ENCODE measurements around the gene SLC16A5.
"Not testable (repeated sequence)": the region's sequence is repeated elsewhere in the genome, so short reads cannot be mapped to it uniquely, and the experiment has no call there.

The SLC16A5 gene

GRCh38 chr17:75064867-75065561 is 22.7 kb upstream of the SLC16A5 start:
- DNase-seq: no peak

GRCh38 chr17:75065562-75066151 is 22.1 kb upstream of the SLC16A5 start:
- no peak for DNase-seq

GRCh38 chr17:75067856-75068255 is 19.9 kb upstream of the SLC16A5 start:
- no peak for DNase-seq

- no peak for DNase-seq
Observed at GRCh38 chr17:75068750-75069149, 19.0 kb upstream of the SLC16A5 start.

GRCh38 chr17:75069783-75070182 is 18.0 kb upstream of the SLC16A5 start:
- DNase-seq: no peak

GRCh38 chr17:75071478-75072271 is 16.1 kb upstream of the SLC16A5 start:
- DNase-seq: not testable (repeated sequence)

- DNase-seq: not testable (repeated sequence)
Observed at GRCh38 chr17:75072909-75073308, 14.8 kb upstream of the SLC16A5 start.

GRCh38 chr17:75073618-75074047 is 14.1 kb upstream of the SLC16A5 start:
- DNase-seq: no peak

GRCh38 chr17:75074532-75074931 is 13.2 kb upstream of the SLC16A5 start:
- DNase-seq: no peak

GRCh38 chr17:75075597-75076336 is 12.0 kb upstream of the SLC16A5 start:
- no peak for DNase-seq

GRCh38 chr17:75077072-75077495 is 10.7 kb upstream of the SLC16A5 start:
- DNase-seq: no peak

GRCh38 chr17:75077496-75078283 is 10.1 kb upstream of the SLC16A5 start:
- peak; percentile 51 for DNase-seq

GRCh38 chr17:75078284-75079022 is 9.3 kb upstream of the SLC16A5 start:
- no peak for DNase-seq

- no peak for DNase-seq
Observed at GRCh38 chr17:75079023-75079373, 8.8 kb upstream of the SLC16A5 start.

GRCh38 chr17:75081611-75082540 is 5.9 kb upstream of the SLC16A5 start:
- no peak for DNase-seq

GRCh38 chr17:75082683-75083082 is 5.1 kb upstream of the SLC16A5 start:
- no peak for DNase-seq

GRCh38 chr17:75084039-75084660 is 3.6 kb upstream of the SLC16A5 start:
- no peak for DNase-seq

- no peak for DNase-seq
Observed at GRCh38 chr17:75086496-75087181, 1.1 kb upstream of the SLC16A5 start.

- DNase-seq: no peak
Observed at GRCh38 chr17:75087182-75087557, 584 bp upstream of the SLC16A5 start.
